Measurements from ENCODE around the gene ODAD4. TPM values are rescaled to one million over a fixed set of nuclear protein-coding genes. Genes with fewer than 3 reads are reported as not detected.

The ODAD4 gene
- total RNA-seq, 1 donor from 2014 or later, result 1.7 TPM

GRCh38 chr17:41891135-41892020 is 39.0 kb upstream of the ODAD4 start:
- Histone ChIP-seq H3K4me3 (no peak overlapping the region), H3K4me1 (peaks cover 18% of the 10 kb centered on the region), H3K27ac (no peak overlapping the region), H3K36me3 (peaks cover 5 to 73% of the 10 kb centered on the region in 2 donors), H3K27me3 (no peaks in the 10 kb centered on the region), H3K9me3 (no peaks in the 10 kb centered on the region)
- TF ChIP-seq CTCF (IDR thresholded peaks at IDR 0.05), result no peak
- TF ChIP-seq POLR2AphosphoS5 (IDR thresholded peaks at IDR 0.05; ENCODE audit: insufficient read depth in 1 of 2, low read depth in 1 of 2), result no peak
- TF ChIP-seq POLR2A (IDR thresholded peaks at IDR 0.05), result no peak
- intact Hi-C loops (cut with DNase I), result no loop called here
- DNase-seq (ENCODE audit: extremely low spot score in 2 of 2), result no peak

- Histone ChIP-seq H3K36me3 (peaks cover 5 to 71% of the 10 kb centered on the region in 2 donors), H3K27me3 (no peaks in the 10 kb centered on the region), H3K9me3 (no peaks in the 10 kb centered on the region), H3K27ac (no peak overlapping the region), H3K4me3 (no peak overlapping the region), H3K4me1 (peaks cover 18% of the 10 kb centered on the region)
- intact Hi-C loops (cut with DNase I), result no loop called here
- TF ChIP-seq POLR2AphosphoS5 (IDR thresholded peaks at IDR 0.05; ENCODE audit: insufficient read depth in 1 of 2, low read depth in 1 of 2) (no peak), POLR2A (IDR thresholded peaks at IDR 0.05) (no peak), CTCF (IDR thresholded peaks at IDR 0.05) (no peak)
- DNase-seq (ENCODE audit: extremely low spot score in 2 of 2), result no peak
These were observed 38.4 kb upstream of the ODAD4 start for GRCh38 chr17:41892021-41892376.

- TF ChIP-seq POLR2AphosphoS5 (IDR thresholded peaks at IDR 0.05; ENCODE audit: insufficient read depth in 1 of 2, low read depth in 1 of 2), result no peak
- no peak for TF ChIP-seq CTCF (IDR thresholded peaks at IDR 0.05)
- no peak for TF ChIP-seq POLR2A (IDR thresholded peaks at IDR 0.05)
- DNase-seq (ENCODE audit: extremely low spot score in 2 of 2), result no peak
- Histone ChIP-seq H3K27ac (no peak overlapping the region), H3K4me1 (peaks cover 18% of the 10 kb centered on the region), H3K36me3 (peaks cover 7 to 71% of the 10 kb centered on the region in 2 donors), H3K27me3 (no peaks in the 10 kb centered on the region), H3K4me3 (no peak overlapping the region), H3K9me3 (no peaks in the 10 kb centered on the region)
- intact Hi-C loops (cut with DNase I), result no loop called here
These were observed 37.0 kb upstream of the ODAD4 start for GRCh38 chr17:41893384-41893783.

- TF ChIP-seq CTCF (IDR thresholded peaks at IDR 0.05) (no peak), POLR2AphosphoS5 (IDR thresholded peaks at IDR 0.05; ENCODE audit: insufficient read depth in 1 of 2, low read depth in 1 of 2) (no peak), POLR2A (IDR thresholded peaks at IDR 0.05) (no peak)
- Histone ChIP-seq H3K9me3 (no peaks in the 10 kb centered on the region), H3K27me3 (no peaks in the 10 kb centered on the region), H3K27ac (peak overlapping the region; percentile 85), H3K36me3 (peaks cover 7 to 73% of the 10 kb centered on the region in 2 donors), H3K4me3 (no peak overlapping the region), H3K4me1 (peaks cover 18% of the 10 kb centered on the region)
- no peak for DNase-seq (ENCODE audit: extremely low spot score in 2 of 2)
- intact Hi-C loops (cut with DNase I), result no loop called here
These were observed 35.6 kb upstream of the ODAD4 start for GRCh38 chr17:41894791-41895331.

- Histone ChIP-seq H3K36me3 (peaks cover 9 to 69% of the 10 kb centered on the region in 2 donors), H3K27ac (peak overlapping the region; percentile 85), H3K4me3 (no peak overlapping the region), H3K9me3 (no peaks in the 10 kb centered on the region), H3K27me3 (no peaks in the 10 kb centered on the region), H3K4me1 (peaks cover 18% of the 10 kb centered on the region)
- intact Hi-C loops (cut with DNase I), result no loop called here
- no peak for DNase-seq (ENCODE audit: extremely low spot score in 2 of 2)
- TF ChIP-seq POLR2AphosphoS5 (IDR thresholded peaks at IDR 0.05; ENCODE audit: insufficient read depth in 1 of 2, low read depth in 1 of 2), result no peak
- no peak for TF ChIP-seq CTCF (IDR thresholded peaks at IDR 0.05)
- TF ChIP-seq POLR2A (IDR thresholded peaks at IDR 0.05), result no peak
These were observed 34.8 kb upstream of the ODAD4 start for GRCh38 chr17:41895617-41896016.
